ENCODE measurements around the gene SLC13A4.

DNA sequence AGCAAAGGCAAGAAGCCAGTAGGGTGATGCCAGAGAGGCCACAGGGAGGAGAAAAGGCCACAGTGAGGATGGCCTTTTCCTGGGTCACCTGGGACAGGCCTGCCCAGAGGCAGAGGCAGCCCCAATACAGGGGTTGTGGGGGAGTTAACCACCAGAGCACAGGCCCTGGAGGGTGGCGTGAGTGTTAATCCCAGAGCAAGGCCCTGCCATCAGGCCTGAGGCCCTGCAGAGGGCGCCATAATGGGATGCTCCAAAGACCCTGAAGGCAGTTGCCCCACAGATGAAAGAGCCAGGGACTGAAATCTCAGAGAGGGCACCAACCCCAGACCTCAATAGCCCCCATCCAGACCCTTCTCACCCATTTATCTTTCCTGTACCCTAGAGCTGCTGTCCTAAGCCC lies 23.9 kb downstream of the SLC13A4 start:
- TF ChIP-seq, protein P1, sequence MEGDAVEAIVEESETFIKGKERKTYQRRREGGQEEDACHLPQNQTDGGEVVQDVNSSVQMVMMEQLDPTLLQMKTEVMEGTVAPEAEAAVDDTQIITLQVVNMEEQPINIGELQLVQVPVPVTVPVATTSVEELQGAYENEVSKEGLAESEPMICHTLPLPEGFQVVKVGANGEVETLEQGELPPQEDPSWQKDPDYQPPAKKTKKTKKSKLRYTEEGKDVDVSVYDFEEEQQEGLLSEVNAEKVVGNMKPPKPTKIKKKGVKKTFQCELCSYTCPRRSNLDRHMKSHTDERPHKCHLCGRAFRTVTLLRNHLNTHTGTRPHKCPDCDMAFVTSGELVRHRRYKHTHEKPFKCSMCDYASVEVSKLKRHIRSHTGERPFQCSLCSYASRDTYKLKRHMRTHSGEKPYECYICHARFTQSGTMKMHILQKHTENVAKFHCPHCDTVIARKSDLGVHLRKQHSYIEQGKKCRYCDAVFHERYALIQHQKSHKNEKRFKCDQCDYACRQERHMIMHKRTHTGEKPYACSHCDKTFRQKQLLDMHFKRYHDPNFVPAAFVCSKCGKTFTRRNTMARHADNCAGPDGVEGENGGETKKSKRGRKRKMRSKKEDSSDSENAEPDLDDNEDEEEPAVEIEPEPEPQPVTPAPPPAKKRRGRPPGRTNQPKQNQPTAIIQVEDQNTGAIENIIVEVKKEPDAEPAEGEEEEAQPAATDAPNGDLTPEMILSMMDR (IDR thresholded peaks at IDR 0.05; ENCODE audit: low read depth, low read length, missing input control) = no peak
- TF ChIP-seq JUND (IDR thresholded peaks at IDR 0.05) (no peak), SP1 (IDR thresholded peaks at IDR 0.05) (no peak), TAF1 (conservative IDR thresholded peaks at IDR 0.05) (no peak), FOXA1 (IDR thresholded peaks at IDR 0.05) (no peak)
- TF ChIP-seq, protein P2, sequence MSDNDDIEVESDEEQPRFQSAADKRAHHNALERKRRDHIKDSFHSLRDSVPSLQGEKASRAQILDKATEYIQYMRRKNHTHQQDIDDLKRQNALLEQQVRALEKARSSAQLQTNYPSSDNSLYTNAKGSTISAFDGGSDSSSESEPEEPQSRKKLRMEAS (IDR thresholded peaks at IDR 0.05) = no peak

Measured in liver (tissue), 3 donors.